SK-N-SH treated with all-trans-retinoic acid at 6 μM for 48 hours (cell line): ENCODE results near the gene FPGS.

Experiments
- PATZ1 ChIP-seq: fragments of 250-450 bp; sonication (Bioruptor Pico); IDR thresholded peaks from 2 replicates; pipeline ENCODE4 v1.8.0; 2020; ENCODE audit warnings: mild to moderate bottlenecking, moderate library complexity, borderline replicate concordance
- RARB ChIP-seq: fragments of 250-450 bp; sonication (Bioruptor Pico); IDR thresholded peaks from 2 replicates; pipeline ENCODE4 v1.8.0; 2021; ENCODE audit warnings: mild to moderate bottlenecking, moderate library complexity
- TOX ChIP-seq: fragments of 250-450 bp; sonication (Bioruptor Pico); IDR thresholded peaks from 2 replicates; pipeline ENCODE4 v1.8.0; 2021; ENCODE audit warnings: mild to moderate bottlenecking, moderate library complexity, borderline replicate concordance
- ZFP3 ChIP-seq: fragments of 250-450 bp; sonication (Bioruptor Pico); IDR thresholded peaks from 2 replicates; pipeline ENCODE4 v1.5.0; 2020; ENCODE audit warnings: mild to moderate bottlenecking, moderate library complexity
- ZNF565 ChIP-seq: fragments of 450-650 bp; formaldehyde crosslinking; conservative IDR thresholded peaks from 2 replicates; pipeline ENCODE4 v1.5.0; 2020; ENCODE audit warnings: low read depth, mild to moderate bottlenecking, moderate library complexity
- ZNF70 ChIP-seq: fragments of 450-650 bp; formaldehyde crosslinking; IDR thresholded peaks from 2 replicates; pipeline ENCODE4 v1.5.0; 2020; ENCODE audit warnings: mild to moderate bottlenecking, moderate library complexity

- no peak for TF ChIP-seq ZNF70
- TF ChIP-seq ZNF565 (CRISPR knock-in tag), result no peak
- TF ChIP-seq ZFP3 (CRISPR knock-in tag), result no peak
- TF ChIP-seq TOX (CRISPR knock-in tag), result no peak
- TF ChIP-seq RARB (CRISPR knock-in tag), result no peak
- TF ChIP-seq PATZ1 (CRISPR knock-in tag), result no peak
These were observed 60.5 kb downstream of the FPGS start for GRCh38 chr9:127863191-127863621.
